CD4-positive, CD25-positive, alpha-beta regulatory T cell (primary cell): Measurements from ENCODE around the gene EXOC3. TPM values are rescaled to one million over a fixed set of nuclear protein-coding genes. Genes with fewer than 3 reads are reported as not detected.

Experiments used
- ATAC-seq, 2 donors: fragments of 150-1000 bp; cut with Tn5 transposase; one replicate each; pipeline ENCODE4 v1.10.0; 2021; ENCODE audit warnings: low read depth in 2 of 2, moderate number of reproducible peaks in 2 of 2, moderate library complexity in 1 of 2
- DNase-seq, 3 donors: peaks; one replicate each; pipeline versions ENCODE4 v3.0.0 to v3.0.0-alpha.2; 2012 to 2022; ENCODE audit warnings: mixed read lengths in 1 of 3
- H3K27ac ChIP-seq: one replicate; pipeline ENCODE4 v1.7.0; 2013; ENCODE audit warnings: mild to moderate bottlenecking, low read length; ENCODE audit not compliant: insufficient read depth, poor library complexity, severe bottlenecking
- H3K27me3 ChIP-seq: one replicate; pipeline ENCODE4 v1.7.0; 2013; ENCODE audit warnings: low read length; ENCODE audit not compliant: control insufficient read depth, insufficient read depth
- H3K36me3 ChIP-seq: one replicate; pipeline ENCODE4 v1.7.0; 2013; ENCODE audit warnings: mild to moderate bottlenecking, low read length, moderate library complexity; ENCODE audit not compliant: control insufficient read depth, insufficient read depth
- H3K4me1 ChIP-seq: 2 replicates; pipeline ENCODE4 v1.7.0; 2013; ENCODE audit warnings: mild to moderate bottlenecking, low read length; ENCODE audit not compliant: insufficient read depth, control insufficient read depth, poor library complexity, severe bottlenecking
- H3K4me3 ChIP-seq: one replicate; pipeline ENCODE4 v1.7.0; 2013; ENCODE audit warnings: low read depth, mild to moderate bottlenecking, low read length, moderate library complexity
- H3K9me3 ChIP-seq, 2 experiments: 1 replicate in 1 of 2; 2 replicates in 1 of 2; pipeline ENCODE4 v1.7.0; 2013; ENCODE audit warnings: low read length in 2 of 2, mild to moderate bottlenecking in 1 of 2, moderate library complexity in 1 of 2; ENCODE audit not compliant: control insufficient read depth in 2 of 2
- H3K27ac Mint-ChIP-seq, 3 donors: one replicate each; pipeline ENCODE4 v1.8.0; 2020 to 2022; ENCODE audit warnings: mild to moderate bottlenecking in 3 of 3, mixed read lengths in 3 of 3, moderate library complexity in 2 of 3
- H3K27me3 Mint-ChIP-seq: one replicate; pipeline ENCODE4 v1.8.0; 2022; ENCODE audit warnings: mild to moderate bottlenecking, mixed read lengths
- H3K36me3 Mint-ChIP-seq: one replicate; pipeline ENCODE4 v1.8.0; 2020; ENCODE audit warnings: mixed read lengths
- H3K4me1 Mint-ChIP-seq, 4 donors: one replicate each; pipeline ENCODE4 v1.8.0; 2020 to 2022; ENCODE audit warnings: mixed read lengths in 4 of 4, mild to moderate bottlenecking in 1 of 4
- H3K4me3 Mint-ChIP-seq, 4 donors: one replicate each; pipeline ENCODE4 v1.8.0; 2020 to 2022; ENCODE audit warnings: mild to moderate bottlenecking in 4 of 4, mixed read lengths in 4 of 4, moderate library complexity in 3 of 4
- H3K9me3 Mint-ChIP-seq, 7 donors: one replicate each; pipeline ENCODE4 v1.8.0; 2020 to 2022; ENCODE audit warnings: mixed read lengths in 7 of 7, mild to moderate bottlenecking in 3 of 7, moderate library complexity in 2 of 7
- polyA plus RNA-seq, 4 donors: library from polyadenylated mRNA; unstranded; fragments of 300-500 nt; fragmentation: Illumina TruSeq; gene quantifications; one replicate each; pipeline ENCODE4 v1.2.3, GENCODE V29; 2021
- total RNA-seq: library from RNA; stranded (reverse); gene quantifications from one replicate; pipeline ENCODE4 v1.2.3, GENCODE V29; 2022

The EXOC3 gene
- total and polyA plus RNA-seq, 5 donors from 2014 or later: 23.3 to 95.4 (median 37.0) TPM

DNA sequence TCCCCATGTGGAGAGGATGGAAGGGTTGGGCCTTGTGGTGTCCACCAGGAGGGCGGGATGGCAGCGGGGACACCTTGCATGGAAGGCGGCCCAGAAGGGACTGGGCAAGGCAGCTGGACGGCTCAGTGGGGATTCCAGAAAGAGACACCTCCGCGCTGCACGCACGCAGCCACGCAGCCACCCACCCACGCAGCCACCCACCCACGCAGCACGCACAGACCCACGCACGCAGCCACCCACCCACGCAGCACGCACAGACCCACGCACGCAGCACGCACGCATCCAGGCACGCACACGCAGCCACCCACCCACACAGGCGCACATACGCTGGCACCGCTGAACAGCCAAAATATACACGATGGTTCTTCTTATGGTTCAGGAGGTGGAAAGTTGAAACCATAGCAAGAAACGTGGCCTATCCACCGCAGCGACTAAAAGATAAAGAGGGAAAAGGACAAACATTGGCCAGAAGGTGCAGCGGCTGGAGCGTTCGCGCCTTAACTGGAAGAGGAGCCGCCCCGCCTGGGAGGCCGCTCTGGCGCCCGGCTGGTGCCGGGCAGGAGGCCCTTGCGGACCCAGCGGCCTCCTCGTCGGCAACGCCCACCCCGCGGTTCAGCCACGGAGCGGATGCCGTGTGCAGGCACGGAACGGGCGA lies 22.2 kb upstream of the EXOC3 start:
- H3K27ac ChIP-seq: no peak overlapping the region
- Mint-ChIP-seq H3K9me3 (peaks cover 0 to 3% (median 0%) of the 10 kb centered on the region in 7 donors), H3K27ac (no peak overlapping the region), H3K27me3 (no peaks in the 10 kb centered on the region), H3K4me3 (no peak overlapping the region), H3K4me1 (no peaks in the 10 kb centered on the region), H3K36me3 (no peaks in the 10 kb centered on the region)
- no peaks in the 10 kb centered on the region for H3K36me3 ChIP-seq
- no peaks in the 10 kb centered on the region for H3K4me1 ChIP-seq
- no peaks in the 10 kb centered on the region for H3K9me3 ChIP-seq
- no peak for ATAC-seq
- H3K27me3 ChIP-seq: no peaks in the 10 kb centered on the region
- no peak for DNase-seq
- no peak overlapping the region for H3K4me3 ChIP-seq

DNA sequence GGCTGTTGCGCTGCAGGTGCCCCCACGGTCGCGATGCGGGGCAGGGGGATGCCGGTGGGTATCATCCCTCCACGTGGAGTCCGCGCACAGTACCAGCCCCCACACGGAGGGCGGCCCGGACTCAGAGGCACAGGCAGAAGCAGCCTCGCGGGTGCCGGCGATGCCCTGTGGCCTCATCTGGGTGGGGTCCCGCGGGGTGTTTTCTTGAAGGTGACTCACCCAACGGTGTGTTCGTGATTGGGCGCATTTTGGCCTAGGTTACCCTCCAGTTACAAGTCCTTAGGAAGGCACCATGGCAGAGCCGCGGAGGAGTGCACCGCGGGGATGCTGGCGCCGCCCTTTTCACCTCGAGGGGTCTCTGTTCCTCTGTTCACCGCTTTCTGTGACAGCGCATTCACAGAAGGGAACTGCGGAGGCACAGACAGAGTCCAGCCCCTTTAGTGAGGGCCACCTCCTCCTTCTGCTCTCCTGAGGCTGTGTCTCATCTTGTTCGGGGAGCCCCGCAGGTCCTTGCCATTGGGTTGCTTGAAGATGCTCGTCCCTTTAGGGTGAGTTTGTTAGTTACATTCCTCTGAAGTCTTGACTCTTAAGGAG lies 21.6 kb upstream of the EXOC3 start:
- H3K36me3 ChIP-seq: no peaks in the 10 kb centered on the region
- no peaks in the 10 kb centered on the region for H3K4me1 ChIP-seq
- ATAC-seq (no peak), DNase-seq (no peak)
- H3K36me3 Mint-ChIP-seq: no peaks in the 10 kb centered on the region
- H3K9me3 ChIP-seq: no peaks in the 10 kb centered on the region
- H3K27ac ChIP-seq: no peak overlapping the region
- no peak overlapping the region for H3K4me3 ChIP-seq
- peaks cover 0 to 3% (median 0%) of the 10 kb centered on the region in 7 donors for H3K9me3 Mint-ChIP-seq
- no peak overlapping the region for H3K27ac Mint-ChIP-seq
- peak overlapping the region in 1 of 4 donors; percentile 67 for H3K4me3 Mint-ChIP-seq
- H3K27me3 Mint-ChIP-seq: no peaks in the 10 kb centered on the region
- H3K4me1 Mint-ChIP-seq: no peaks in the 10 kb centered on the region
- no peaks in the 10 kb centered on the region for H3K27me3 ChIP-seq

DNA sequence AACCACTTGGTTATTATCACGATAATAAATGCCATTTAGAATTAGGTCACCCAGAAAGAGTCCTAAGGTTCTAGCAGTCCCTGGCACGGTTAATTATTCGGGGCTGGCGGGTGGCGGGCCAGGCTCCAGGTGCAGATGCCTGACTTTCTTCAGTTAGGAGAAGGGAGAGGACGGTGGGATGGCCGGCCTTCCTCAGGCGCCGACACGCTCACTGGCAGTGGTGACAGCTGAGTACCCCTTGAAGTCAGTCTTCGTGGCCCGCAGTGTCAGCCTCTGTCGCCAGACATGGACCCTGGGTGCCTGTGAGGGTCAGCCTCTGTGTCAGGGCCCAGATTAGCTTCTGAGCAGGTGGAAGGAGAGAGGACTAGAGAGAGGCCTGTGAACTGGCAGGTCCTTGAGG lies 21.1 kb upstream of the EXOC3 start:
- Mint-ChIP-seq H3K36me3 (no peaks in the 10 kb centered on the region), H3K4me3 (peak overlapping the region in 1 of 4 donors; percentile 67), H3K4me1 (no peaks in the 10 kb centered on the region), H3K27ac (no peak overlapping the region), H3K9me3 (peaks cover 0 to 3% (median 0%) of the 10 kb centered on the region in 7 donors), H3K27me3 (no peaks in the 10 kb centered on the region)
- Histone ChIP-seq H3K27ac (no peak overlapping the region), H3K9me3 (no peaks in the 10 kb centered on the region), H3K4me3 (no peak overlapping the region), H3K36me3 (no peaks in the 10 kb centered on the region), H3K27me3 (no peaks in the 10 kb centered on the region), H3K4me1 (no peaks in the 10 kb centered on the region)
- no peak for DNase-seq
- ATAC-seq: no peak

DNA sequence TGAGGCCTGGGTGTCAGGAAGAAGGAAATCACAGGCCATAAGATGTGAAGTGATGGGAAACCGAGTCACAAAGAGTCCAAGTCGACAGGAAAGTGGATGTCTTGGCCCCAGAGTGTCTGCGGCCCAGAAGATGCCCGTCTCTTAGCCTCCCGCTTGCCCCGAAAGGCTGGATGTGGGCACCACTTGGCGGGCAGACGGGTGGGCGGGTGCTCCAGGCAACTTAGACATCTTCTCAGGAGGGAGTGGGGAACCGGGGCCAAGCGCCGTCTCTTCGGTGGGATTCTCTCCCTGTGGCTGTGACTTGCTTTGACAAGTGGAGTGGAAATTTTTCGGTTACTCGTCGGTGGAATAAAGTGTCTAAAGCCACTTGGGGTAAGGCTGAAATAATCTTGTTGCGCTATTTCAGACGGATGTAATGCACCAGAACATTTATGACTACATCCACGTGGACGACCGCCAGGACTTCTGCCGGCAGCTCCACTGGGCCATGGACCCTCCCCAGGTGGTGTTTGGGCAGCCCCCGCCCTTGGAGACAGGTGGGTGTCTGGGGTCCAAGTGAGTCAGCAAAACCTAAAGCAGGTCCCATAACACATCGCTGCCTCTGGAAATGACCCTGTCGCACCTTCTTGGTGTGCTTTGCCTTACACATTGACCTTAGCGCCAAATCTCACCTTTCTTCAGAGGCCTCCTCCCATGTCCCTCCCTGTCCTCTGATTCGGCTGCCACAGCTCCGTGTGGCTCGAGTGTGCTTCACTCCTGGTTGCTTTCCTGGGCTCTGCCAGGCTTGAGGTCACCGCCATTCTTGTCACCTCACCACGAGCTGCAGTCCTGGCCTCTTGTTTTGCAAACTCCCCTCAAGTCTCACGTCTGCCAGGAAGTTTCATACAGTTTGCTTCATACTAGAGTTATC lies 20.4 kb upstream of the EXOC3 start:
- H3K27me3 Mint-ChIP-seq: no peaks in the 10 kb centered on the region
- no peak overlapping the region for H3K27ac ChIP-seq
- ATAC-seq (no peak), DNase-seq (no peak)
- no peak overlapping the region for H3K4me3 Mint-ChIP-seq
- H3K36me3 Mint-ChIP-seq: no peaks in the 10 kb centered on the region
- H3K27ac Mint-ChIP-seq: no peak overlapping the region
- H3K9me3 ChIP-seq: no peaks in the 10 kb centered on the region
- H3K4me3 ChIP-seq: no peak overlapping the region
- peaks cover 0 to 3% (median 0%) of the 10 kb centered on the region in 7 donors for H3K9me3 Mint-ChIP-seq
- no peaks in the 10 kb centered on the region for H3K4me1 ChIP-seq
- no peaks in the 10 kb centered on the region for H3K36me3 ChIP-seq
- no peaks in the 10 kb centered on the region for H3K4me1 Mint-ChIP-seq
- no peaks in the 10 kb centered on the region for H3K27me3 ChIP-seq

DNA sequence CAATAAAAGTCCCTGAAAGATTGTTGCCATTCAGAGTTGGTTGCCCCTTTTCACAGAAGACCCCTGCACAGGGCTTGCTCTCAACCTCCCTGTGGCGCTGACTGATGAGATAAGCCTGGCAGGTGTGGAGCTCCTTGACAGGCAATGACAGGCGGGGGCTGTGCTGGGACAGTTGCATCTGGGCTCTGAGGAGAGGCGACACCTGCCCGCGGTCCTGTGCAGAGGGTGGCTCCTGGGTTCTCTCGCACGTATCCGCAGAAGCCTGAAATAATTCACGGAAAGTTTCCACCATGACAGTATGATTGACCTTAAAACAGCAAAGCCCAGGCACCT lies 19.8 kb upstream of the EXOC3 start:
- H3K27ac Mint-ChIP-seq: no peak overlapping the region
- H3K27me3 Mint-ChIP-seq: no peaks in the 10 kb centered on the region
- peaks cover 0 to 3% (median 0%) of the 10 kb centered on the region in 7 donors for H3K9me3 Mint-ChIP-seq
- no peak overlapping the region for H3K4me3 ChIP-seq
- H3K36me3 Mint-ChIP-seq: no peaks in the 10 kb centered on the region
- no peaks in the 10 kb centered on the region for H3K4me1 Mint-ChIP-seq
- no peaks in the 10 kb centered on the region for H3K4me1 ChIP-seq
- ATAC-seq: no peak
- no peak overlapping the region for H3K27ac ChIP-seq
- H3K9me3 ChIP-seq: no peaks in the 10 kb centered on the region
- no peak for DNase-seq
- no peak overlapping the region for H3K4me3 Mint-ChIP-seq
- no peaks in the 10 kb centered on the region for H3K36me3 ChIP-seq
- no peaks in the 10 kb centered on the region for H3K27me3 ChIP-seq

DNA sequence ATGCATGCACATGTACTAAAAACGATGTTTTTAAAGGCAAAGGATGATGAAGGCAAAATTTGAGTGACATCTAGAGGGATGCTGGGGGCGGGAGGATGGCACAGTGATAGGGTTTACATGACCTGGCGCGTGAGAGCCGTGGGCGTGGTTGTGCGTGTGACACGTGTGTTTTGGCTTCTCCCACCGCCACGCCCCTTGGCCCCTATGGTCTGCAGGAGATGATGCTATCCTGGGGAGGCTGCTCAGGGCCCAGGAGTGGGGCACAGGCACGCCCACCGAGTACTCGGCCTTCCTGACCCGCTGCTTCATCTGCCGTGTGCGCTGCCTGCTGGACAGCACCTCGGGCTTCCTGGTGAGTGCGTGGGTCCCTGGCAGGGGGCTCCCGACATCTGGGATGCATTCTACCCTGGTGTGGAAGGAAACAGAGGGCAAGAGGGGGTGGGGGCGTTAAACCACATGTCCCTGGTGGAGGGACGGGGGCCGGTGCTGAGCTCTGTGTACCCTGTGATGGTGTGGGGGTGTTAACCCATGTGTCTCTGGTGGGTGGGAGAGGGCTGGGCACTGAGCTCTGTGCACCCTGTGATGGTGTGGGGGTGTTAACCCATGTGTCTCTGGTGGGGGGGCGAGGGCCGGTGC lies 19.2 kb upstream of the EXOC3 start:
- Mint-ChIP-seq H3K9me3 (peaks cover 0 to 3% (median 0%) of the 10 kb centered on the region in 7 donors), H3K36me3 (no peaks in the 10 kb centered on the region), H3K4me1 (no peaks in the 10 kb centered on the region), H3K4me3 (no peak overlapping the region), H3K27me3 (no peaks in the 10 kb centered on the region), H3K27ac (no peak overlapping the region)
- no peak for DNase-seq
- H3K9me3 ChIP-seq: no peaks in the 10 kb centered on the region
- no peak overlapping the region for H3K4me3 ChIP-seq
- no peak for ATAC-seq
- no peak overlapping the region for H3K27ac ChIP-seq
- H3K4me1 ChIP-seq: no peaks in the 10 kb centered on the region
- H3K36me3 ChIP-seq: no peaks in the 10 kb centered on the region
- H3K27me3 ChIP-seq: no peaks in the 10 kb centered on the region

DNA sequence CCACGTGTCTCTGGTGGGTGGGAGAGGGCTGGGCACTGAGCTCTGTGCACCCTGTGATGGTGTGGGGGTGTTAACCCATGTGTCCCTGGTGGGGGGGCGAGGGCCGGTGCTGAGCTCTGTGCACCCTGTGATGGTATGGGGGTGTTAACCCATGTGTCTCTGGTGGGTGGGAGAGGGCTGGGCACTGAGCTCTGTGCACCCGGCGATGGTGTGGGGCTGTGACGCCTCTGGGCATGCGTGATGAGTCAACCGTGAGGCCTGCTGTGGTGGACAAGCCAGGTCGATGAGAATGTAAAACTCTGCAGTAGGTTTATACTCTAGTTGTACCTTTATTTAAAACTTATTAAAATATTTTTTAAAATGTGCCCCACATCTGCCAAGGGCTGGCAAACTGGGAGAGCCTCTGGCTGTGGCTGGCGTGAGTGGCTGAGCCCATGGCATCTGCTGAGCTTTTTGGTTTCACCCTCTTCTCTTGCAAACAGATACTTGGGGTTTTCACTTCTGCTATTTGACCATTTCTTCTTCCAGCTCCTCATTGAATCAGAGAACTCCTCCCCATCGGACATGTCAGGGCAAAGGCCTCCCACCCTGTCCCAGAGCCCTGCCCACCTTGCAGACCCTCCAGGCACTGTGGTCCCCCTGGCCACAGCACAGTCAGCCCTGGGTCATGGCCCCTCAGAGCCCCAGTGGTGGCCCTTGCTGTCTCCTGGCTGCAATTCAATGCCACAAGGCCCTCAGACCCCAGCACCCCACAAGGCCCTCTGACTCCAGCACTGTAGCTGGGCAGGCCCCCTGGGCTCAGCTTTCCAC lies 18.5 kb upstream of the EXOC3 start:
- Histone ChIP-seq H3K4me3 (no peak overlapping the region), H3K4me1 (no peaks in the 10 kb centered on the region), H3K9me3 (no peaks in the 10 kb centered on the region), H3K27me3 (no peaks in the 10 kb centered on the region), H3K27ac (no peak overlapping the region), H3K36me3 (no peaks in the 10 kb centered on the region)
- Mint-ChIP-seq H3K4me3 (no peak overlapping the region), H3K27me3 (no peaks in the 10 kb centered on the region), H3K36me3 (no peaks in the 10 kb centered on the region), H3K27ac (no peak overlapping the region), H3K9me3 (peaks cover 0 to 3% (median 0%) of the 10 kb centered on the region in 7 donors), H3K4me1 (no peaks in the 10 kb centered on the region)
- no peak for DNase-seq
- ATAC-seq: no peak
